ENCODE data around the gene LGALS12.

The LGALS12 gene

DNA sequence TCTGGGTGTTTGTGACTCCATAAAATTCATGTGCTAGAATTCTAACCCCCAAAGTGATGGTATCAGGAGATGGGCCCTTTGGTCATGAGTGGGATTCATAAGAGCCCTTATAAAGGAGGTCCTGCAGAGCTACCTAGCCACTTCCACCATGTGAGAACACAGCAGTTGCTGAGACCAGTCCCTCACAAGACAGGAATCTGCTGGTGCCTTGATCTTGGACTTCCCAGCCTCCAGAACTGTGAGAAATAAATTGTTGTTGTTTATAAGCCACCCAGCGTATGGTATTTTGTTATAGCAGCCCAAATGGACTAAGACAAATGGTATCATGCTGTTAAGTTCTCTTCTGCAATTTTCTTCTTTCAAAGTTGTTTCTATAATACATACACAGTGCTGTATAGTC, 13.4 kb upstream of the LGALS12 start:
- TF ChIP-seq GATA1 (IDR thresholded peaks at IDR 0.05; ENCODE audit: low read depth, low read length) = no peak
- TF ChIP-seq POLR2A (IDR thresholded peaks at IDR 0.05; ENCODE audit: low read length) = no peak
- DNase-seq = no peak

DNA sequence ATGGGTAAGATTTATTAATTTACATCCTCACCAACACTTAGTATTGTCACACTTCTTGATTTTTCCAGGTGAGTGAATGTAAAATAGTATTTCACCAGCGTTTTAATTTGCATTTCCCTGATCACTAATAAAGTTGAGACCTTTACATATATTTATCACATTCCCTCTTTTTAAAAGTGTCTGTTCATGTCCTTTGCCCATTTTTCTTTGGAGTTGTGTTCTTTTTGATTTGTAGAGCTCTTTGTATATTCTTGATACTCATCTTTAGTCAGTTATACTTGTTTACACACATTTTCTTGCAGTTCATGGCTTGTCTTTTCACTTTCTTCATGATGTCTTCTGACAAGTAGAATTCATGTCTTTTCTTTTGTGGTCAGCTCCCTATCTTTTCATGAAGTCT, 12.8 kb upstream of the LGALS12 start:
- no peak for DNase-seq
- TF ChIP-seq GATA1 (IDR thresholded peaks at IDR 0.05; ENCODE audit: low read depth, low read length) (no peak), POLR2A (IDR thresholded peaks at IDR 0.05; ENCODE audit: low read length) (no peak)

DNA sequence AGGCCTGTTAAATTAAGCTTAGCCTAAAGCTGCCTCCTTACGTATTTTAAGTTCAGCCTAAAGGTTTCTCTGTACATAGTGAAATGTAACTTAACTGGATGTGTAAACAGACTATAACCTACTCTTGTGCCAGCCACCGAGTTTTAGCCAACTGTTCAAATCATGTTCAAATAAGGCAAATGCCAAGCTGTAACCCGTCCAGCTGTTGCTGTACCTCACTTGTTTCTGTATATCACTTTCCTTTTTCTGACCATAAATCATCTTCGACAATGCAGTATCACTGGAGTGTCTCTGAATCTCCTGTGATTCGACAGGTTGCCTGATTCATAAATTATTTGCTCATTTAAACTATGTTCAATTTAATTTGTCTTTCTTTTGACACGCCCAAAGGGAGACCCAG, 10.9 kb upstream of the LGALS12 start:
- DNase-seq = no peak
- TF ChIP-seq GATA1 (IDR thresholded peaks at IDR 0.05; ENCODE audit: low read depth, low read length) (no peak), POLR2A (IDR thresholded peaks at IDR 0.05; ENCODE audit: low read length) (no peak)

DNA sequence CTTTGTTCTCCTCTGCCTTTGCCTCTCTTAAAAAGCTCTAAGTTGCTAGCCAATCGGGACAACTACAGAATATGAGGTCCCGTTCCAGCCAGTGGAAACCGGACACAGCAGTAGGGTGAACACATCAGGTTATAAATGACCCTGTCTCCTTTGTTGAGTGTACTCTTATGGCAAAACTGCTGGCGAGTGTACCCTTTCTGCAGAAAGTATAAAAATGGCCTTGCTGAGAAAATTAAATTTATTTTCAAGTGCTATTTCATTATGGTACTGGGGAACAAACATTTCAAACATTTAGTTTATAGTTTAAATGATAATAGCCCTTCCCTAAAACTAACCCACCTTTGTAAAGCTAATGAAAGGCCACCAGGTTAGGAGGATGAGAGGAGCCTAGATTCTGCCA, 6.0 kb upstream of the LGALS12 start:
- TF ChIP-seq GATA1 (IDR thresholded peaks at IDR 0.05; ENCODE audit: low read depth, low read length) (no peak), POLR2A (IDR thresholded peaks at IDR 0.05; ENCODE audit: low read length) (no peak)
- DNase-seq = no peak

DNA sequence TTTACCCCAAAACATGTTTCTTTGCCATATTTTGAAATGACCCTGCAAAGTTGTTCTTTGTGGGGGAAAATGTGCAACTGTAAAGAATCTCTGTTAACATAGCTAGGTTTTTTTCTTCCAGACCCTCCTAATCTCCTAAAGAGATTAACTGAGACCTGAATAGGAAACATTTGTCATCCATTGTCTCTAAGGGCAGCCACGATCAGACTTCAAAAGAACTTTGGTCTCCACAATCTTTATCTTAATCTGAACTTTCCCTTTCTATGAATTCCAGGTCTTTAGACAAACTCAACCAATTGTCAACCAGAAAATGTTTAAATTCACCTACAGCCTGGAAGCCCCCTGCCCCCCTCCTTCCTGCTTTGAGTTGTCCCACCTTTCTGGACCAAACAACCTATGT, 4.6 kb upstream of the LGALS12 start:
- TF ChIP-seq GATA1 (IDR thresholded peaks at IDR 0.05; ENCODE audit: low read depth, low read length) = no peak
- no peak for TF ChIP-seq POLR2A (IDR thresholded peaks at IDR 0.05; ENCODE audit: low read length)
- DNase-seq = no peak

DNA sequence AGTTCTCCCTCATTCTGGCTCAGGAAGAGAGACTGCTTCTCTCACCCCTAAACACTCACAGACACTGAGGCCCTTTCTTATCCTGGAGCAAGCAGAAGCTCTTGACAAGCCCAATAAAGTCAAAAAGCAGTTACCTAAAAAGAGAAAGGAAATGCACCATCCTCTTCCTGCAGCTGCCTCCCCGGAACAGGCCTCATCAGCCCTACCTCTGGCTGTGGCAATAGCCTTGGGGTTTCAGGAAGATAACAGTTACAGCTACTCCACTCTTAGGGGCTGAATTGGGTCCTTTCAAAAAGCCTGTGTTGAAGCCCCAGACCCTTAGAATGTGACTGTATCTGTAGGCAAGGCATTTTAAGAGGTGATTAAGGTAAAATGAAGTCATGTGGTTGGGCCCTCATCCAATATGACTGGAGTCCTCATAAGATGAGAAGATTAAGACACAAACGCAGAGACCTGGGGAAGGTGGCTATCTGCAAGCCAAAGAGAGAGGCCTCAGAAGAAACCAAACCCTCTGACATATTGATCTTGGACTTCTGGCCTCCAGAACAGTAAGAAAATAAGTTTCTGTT, 3.5 kb upstream of the LGALS12 start:
- peak; percentile 47 to 69 for DNase-seq
- TF ChIP-seq POLR2A (IDR thresholded peaks at IDR 0.05; ENCODE audit: low read length) (no peak), GATA1 (IDR thresholded peaks at IDR 0.05; ENCODE audit: low read depth, low read length) (no peak)

DNA sequence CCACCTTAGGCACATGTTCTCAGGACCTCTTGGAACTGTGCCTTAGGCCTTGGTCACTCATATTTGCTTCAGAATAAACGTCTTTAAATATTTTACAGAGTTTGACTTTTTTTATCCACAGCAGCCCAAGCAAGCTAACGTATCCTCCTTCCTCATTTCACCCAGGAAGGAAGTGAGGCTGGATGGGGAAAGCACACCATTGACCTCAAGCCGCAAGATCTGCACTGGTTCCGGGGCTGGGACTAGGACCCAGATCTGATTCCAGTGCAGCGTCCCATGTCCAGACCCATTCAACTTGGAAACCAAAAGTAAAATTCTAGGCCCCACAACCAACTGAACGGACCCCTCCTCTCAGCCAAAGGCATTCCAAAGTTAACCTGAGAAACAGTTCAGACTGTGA, 2.4 kb upstream of the LGALS12 start:
- no peak for DNase-seq
- TF ChIP-seq GATA1 (IDR thresholded peaks at IDR 0.05; ENCODE audit: low read depth, low read length) (no peak), POLR2A (IDR thresholded peaks at IDR 0.05; ENCODE audit: low read length) (no peak)

DNA sequence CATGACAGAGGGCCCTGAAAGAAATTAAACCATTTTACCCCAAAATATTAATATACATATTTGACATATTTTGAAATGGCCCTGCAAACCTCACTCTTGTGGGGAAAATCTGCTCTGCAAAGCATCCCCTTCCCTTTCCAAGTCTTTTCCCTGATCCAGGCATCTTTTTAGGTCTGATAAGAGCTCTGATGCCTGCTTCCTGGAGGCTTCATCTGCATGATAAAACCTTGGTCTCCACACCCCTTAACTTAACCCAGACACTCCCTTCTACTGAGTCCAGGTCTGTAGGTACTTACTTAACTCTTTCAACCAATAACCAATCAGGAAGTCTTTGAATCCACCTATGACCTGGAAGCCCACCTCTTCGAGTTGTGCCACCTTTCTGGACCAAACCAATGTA, 1.8 kb upstream of the LGALS12 start:
- DNase-seq = no peak
- TF ChIP-seq POLR2A (IDR thresholded peaks at IDR 0.05; ENCODE audit: low read length) (no peak), GATA1 (IDR thresholded peaks at IDR 0.05; ENCODE audit: low read depth, low read length) (no peak)

DNA sequence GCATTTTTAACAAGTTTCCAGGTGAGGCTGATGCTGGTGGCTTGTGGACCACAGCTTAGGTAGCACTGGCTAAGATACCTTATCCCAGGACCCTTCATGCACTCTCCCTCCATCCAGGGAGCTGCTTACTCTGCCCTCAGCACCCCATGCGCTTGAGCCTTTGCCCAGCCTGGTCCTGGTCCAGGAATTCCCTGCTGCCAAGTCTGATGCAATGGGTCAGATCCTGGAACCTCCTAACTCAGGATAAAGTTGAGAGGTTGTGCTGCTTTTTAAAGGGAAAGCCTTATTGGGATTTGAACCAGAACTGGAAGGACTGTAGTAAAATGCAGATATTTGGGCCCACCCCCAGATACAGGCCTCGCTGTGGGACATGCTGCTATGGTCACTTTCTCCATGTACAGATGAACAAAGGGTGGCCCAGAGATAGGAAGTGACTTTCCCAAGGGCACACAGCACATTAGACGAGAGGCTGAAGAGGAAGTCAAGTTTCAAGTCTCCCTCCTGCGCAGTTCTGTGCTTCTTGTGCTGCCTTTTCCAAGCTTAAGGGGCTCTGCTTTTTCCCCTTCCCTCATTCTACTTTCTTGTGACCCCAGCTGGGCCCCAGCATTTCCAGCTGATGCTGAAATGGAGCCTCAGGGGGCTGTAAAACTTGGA, 824 bp upstream of the LGALS12 start:
- no peak for DNase-seq
- no peak for TF ChIP-seq GATA1 (IDR thresholded peaks at IDR 0.05; ENCODE audit: low read depth, low read length)
- TF ChIP-seq POLR2A (IDR thresholded peaks at IDR 0.05; ENCODE audit: low read length) = no peak

DNA sequence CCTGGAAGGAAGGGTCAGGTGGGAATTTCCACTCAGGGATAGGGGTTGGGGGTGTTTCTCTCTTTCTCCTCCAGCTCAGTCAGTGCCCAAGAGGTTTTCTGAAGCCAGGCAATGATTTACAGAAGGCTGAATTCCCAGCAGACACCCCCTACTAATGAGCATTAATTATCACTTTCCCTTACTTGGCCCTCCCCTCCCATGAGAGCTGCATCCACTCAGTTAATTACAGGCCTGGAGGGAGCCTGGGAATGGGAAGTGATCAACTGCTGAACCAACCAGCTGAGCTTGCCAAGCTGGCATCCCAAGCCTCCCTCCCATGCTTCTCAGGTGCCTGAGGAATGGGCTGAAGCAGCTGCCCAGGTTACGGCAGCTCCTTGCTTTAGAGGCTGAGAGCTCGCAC, 992 bp downstream of the LGALS12 start:
- TF ChIP-seq GATA1 (IDR thresholded peaks at IDR 0.05; ENCODE audit: low read depth, low read length) = no peak
- DNase-seq = no peak

DNA sequence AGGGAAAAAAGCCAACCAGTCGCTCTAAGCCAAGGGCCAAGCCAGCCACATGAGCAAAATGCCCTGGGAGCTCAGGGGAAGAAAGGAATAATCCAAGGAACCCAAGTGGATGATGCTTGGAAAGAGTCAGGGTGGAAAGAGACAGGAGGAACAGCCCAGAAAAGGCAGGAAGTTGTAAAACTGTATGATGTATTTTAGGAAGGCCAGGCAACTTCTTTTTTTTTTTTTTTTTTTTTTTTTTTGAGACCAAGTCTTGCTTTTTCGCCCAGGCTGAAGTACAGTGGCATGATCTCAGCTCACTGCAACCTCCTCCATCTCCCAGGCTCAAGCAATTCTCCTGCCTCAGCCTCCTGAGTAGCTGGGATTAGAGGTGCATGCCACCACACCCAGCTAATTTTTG, 1.6 kb downstream of the LGALS12 start:
- TF ChIP-seq POLR2A (IDR thresholded peaks at IDR 0.05; ENCODE audit: low read length) (no peak), GATA1 (IDR thresholded peaks at IDR 0.05; ENCODE audit: low read depth, low read length) (no peak)
- DNase-seq = no peak

DNA sequence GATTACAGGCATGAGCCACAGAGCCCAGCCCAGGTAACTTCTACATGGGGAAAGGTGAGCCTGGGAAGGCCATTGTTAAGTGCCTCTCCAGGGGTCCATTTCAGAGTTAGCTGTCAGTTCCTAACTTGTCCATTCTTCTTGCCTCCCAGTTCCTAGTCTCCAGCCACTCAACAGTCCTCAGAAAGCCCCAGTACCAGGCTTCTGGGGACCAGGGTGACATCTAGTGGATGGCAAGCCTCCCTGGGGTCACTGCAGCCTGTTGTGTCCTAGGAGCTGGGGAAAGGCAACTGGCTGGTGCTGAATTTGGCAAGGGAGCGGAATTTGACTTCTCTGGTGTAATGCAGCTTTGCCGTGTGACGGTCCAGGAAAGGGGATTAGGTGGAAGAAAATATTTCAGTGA, 2.1 kb downstream of the LGALS12 start:
- no peak for TF ChIP-seq GATA1 (IDR thresholded peaks at IDR 0.05; ENCODE audit: low read depth, low read length)
- no peak for TF ChIP-seq POLR2A (IDR thresholded peaks at IDR 0.05; ENCODE audit: low read length)
- peak; percentile 71 to 73 for DNase-seq

DNA sequence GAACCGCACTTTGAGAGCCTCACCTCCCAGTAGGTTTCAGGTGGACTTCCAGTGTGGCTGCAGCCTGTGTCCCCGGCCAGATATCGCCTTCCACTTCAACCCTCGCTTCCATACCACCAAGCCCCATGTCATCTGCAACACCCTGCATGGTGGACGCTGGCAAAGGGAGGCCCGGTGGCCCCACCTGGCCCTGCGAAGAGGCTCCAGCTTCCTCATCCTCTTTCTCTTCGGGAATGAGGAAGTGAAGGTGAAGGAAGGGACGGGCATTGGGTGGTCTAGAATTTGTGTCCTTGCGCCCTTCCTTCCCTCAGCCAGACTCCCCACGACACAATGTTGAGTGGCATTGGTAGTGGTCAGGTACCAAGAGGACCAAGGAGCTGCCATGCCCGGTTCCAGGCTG, 2.9 kb downstream of the LGALS12 start:
- TF ChIP-seq GATA1 (IDR thresholded peaks at IDR 0.05; ENCODE audit: low read depth, low read length) (no peak), POLR2A (IDR thresholded peaks at IDR 0.05; ENCODE audit: low read length) (no peak)

DNA sequence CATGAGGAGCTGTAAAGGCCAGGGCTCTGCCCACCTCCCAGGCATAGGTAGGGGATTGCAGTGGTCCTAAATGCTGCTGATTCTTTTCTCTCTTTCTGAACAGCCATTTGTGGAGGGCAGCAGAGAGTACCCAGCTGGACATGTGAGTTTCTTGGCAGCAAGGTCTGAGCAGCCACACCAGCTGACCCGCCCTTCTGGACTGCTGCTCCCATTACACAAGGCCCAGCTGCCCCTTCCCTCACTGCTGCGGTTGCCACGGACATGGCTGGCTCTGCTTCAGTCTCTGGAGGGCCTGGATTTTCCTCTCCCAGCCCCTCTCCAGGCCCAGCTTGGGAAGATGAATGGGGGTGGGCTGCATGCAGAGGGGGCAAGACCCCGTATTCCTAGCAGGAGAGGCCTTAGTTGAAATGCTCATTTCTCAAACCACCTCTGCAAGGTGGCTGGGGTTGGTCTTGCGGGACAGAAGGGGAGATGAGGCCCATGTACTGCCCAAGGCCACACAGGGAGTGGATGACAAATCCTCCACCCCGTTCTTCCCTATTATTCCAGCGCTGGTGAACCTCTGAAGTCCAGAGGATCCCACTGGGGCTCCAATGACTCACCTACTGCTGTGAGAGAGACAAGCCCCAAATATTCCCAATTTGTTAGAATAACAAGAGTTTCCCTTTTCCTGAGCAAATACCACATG, 4.6 kb downstream of the LGALS12 start:
- DNase-seq = no peak
- TF ChIP-seq POLR2A (IDR thresholded peaks at IDR 0.05; ENCODE audit: low read length) (no peak), GATA1 (IDR thresholded peaks at IDR 0.05; ENCODE audit: low read depth, low read length) (no peak)

More for the DNA sequence above, 2.9 kb downstream of the LGALS12 start:
- no peak for DNase-seq

All from erythroblast (primary cell).